Stimulated activated CD4-positive, alpha-beta T cell treated with anti-CD3 and anti-CD28 coated beads, TNF-alpha, amount 100 ng/mL, for 48 hours (primary cell): Measurements from ENCODE around the gene ZNF385A.

ENCODE experiments used
- DNase-seq, 3 donors: peaks; one replicate each; pipeline ENCODE4 v3.0.0-alpha.2; 2020; ENCODE audit warnings: low read depth in 3 of 3

ZNF385A gene

DNA sequence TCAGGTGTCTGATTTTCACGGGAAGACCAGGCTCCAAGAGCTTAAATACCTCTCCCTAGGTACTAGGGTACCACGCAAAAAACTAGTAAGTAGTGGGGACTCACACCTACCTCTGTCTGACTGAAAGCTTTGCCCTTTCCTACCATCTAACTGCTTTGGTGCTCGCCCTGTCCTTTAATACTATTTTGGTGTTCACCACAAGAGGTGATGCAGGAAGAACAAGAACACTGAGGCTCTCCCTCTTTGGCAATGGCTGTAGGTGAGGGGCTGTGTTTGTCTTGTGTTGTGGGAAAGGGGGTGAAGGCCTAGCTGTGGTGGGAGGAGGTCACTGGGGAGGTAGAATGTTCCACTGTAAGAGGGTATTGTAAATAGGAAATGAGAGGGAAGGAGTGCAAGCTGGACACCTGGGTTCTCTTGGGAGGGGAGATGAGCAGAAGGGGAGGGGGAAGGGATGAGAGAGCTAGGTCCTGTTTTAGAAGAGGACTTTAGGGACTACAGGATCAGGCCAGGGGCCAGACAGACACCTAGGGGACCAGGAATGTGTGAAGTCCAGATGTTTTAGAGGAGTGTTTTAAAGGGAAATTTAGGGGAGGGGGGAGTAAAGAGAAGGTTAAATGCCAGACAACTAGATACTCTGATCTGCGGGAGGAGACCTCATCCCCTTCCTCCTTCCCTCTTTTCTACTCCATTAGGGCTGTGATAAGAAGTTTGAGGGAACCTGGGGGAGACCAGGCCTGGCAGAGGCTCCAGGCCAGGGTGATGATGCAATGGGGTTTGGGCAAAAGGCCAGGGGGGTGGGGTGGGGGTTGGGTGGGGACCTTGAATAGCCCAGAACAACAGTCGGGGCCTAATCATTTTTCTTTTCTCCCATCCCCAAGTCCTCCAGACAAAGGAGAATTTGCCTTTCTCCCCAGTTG, 32.4 kb upstream of the ZNF385A start:
- no peak for DNase-seq

GRCh38 chr12:54415221-54415929, 30.8 kb upstream of the ZNF385A start:
- no peak for DNase-seq

DNA sequence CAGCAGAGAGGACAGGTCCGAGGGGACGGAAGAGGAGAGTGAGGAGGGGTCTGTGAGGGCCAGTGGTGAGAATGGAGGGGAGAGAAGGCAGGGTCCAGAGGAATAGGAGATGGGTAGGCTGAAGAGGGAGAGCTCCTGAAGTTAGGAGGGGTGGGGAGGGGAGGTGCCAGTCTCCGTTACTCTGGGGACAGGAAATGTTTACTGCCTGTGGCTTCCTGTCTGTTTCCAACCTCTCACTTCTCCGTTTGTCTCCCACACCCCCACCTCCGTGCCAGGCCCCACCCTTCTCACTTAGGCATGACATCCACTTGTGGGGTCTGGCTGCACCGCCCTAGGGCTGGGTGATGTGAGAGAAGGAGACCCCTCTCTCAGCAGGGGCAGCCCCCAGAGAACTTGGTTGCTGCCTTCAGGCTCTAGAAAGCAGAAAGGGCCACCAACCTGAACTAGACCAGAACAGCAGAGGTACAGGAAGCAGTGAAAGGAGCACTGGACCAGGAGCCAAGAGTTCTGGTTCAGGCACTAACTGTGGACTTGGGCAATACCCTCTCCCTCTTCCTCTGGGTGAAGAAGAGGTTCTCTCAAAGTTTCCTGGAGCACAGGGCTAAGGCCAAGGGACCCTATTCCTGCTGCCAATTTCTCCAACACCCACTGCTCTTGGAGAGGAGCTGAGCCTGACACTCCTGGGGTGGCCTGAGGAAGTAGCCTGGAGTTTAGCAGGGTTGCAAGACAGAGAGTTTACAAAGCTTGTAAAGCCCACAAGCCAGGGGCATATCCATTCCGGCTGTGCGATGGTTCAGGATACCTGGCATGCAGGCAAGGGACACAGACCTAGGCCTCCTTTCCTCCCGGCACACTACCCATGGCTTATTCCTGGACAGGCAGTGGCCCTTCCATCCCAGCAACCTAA, 29.0 kb upstream of the ZNF385A start:
- DNase-seq = peak in 2 of 3 donors; percentile 23 to 48

- no peak for DNase-seq
Observed at GRCh38 chr12:54412786-54413185, 28.3 kb upstream of the ZNF385A start.

DNA sequence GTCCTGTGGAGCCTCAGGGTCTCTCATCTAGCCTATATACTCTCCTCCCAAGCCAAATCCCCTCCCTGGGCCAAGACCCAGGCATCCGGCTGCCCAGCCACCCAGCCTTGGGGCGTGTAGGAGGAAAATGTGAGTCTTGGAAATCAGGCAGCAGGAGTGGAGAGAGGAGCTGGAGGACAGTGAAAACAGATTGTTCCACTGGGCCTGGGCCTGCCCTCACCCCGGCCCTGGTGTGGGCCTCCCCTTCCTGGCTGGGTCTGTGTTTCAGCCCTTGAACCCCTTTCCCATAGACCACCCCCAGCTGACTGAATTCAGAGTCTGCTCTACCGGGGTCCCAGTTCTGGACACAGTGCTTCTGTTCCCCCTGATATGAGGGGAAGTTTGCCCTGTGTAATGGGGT, 27.8 kb upstream of the ZNF385A start:
- no peak for DNase-seq

- peak; percentile 37 to 66 (median 46) for DNase-seq
Observed at GRCh38 chr12:54411391-54412241, 27.1 kb upstream of the ZNF385A start.

GRCh38 chr12:54409267-54409666, 24.7 kb upstream of the ZNF385A start:
- no peak for DNase-seq

DNA sequence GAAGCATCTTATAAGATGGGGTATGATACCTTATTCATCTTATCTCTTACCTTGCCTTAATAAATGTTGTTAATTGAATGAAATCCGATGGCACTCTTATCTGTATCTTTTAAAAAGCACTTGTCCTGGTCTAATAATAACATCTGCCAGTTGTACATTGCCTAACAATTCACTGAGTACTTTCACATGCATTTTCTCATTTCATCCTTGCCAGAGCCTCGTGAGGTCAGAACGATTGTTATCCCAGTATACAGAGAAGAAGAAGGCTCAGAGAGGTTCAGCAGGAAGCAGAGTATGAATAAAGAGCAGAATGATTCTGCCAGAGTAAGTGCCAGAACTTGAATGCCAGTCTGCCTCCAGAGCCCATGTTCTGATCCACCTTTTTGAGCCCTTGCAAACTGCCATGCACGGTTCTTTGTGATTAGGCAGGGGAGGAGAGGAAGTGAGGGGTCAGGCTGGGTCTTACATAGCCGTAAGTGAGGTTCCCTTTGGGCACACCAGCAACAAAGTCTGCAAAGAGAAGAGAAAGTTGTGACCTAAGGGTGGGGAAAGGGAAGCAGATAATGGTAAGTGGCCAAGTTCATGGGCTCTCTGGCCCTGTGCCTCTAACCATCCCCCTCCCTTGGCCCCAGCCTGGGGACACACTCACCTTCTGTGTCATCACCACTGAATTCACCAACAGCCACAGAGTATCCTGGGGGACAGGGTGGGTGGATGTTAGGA, 22.8 kb upstream of the ZNF385A start:
- DNase-seq = no peak

- DNase-seq = no peak
Observed at GRCh38 chr12:54405573-54405972, 21.0 kb upstream of the ZNF385A start.

- no peak for DNase-seq
Observed at GRCh38 chr12:54405106-54405505, 20.6 kb upstream of the ZNF385A start.

DNA sequence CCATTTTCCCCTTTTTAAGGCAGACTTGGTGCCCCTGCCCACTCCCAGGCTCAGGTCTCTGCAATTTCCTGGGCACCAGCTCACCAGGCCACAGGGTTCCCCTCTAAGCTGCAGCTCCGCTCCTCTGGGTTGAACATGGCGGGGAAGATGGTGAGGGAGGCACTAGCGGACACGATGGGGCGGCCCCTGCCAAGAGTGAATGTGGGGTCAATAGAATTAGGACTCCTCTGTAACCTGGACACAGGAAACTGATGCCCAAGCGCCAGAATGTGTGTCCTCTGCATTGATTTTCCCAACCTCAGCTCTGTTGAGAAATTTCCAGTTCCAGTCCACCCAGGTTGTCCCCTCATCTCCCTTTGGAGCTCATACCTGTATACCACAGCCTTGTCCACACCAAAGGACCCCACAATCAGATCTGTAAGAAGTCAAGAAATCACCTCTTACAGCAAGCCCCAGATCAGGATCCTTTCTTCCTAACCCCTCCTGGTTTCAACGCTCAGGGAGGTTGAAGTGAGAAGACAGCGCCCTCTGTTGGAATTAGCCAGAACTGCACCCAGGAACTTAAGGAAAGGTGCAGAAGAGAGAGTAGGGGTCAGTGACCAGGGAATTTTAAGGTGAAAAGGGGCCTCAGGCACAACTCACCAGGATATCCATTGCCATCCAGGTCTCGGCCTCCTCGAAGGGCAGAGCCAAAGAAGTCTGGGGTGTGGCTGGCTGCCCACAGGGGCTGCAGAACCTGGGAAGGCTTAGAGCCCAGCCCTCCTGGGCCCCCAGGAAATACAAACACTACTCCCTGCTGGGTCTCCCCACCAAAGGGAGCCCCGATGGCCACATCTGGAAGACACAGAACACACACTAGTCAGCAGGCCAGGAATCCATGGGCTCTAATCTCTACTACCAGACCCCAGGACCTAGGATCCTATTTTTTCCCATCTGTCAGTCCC, 19.8 kb upstream of the ZNF385A start:
- peak; percentile 35 to 55 (median 48) for DNase-seq

- DNase-seq = no peak
Observed at GRCh38 chr12:54401119-54401518, 16.6 kb upstream of the ZNF385A start.

DNA sequence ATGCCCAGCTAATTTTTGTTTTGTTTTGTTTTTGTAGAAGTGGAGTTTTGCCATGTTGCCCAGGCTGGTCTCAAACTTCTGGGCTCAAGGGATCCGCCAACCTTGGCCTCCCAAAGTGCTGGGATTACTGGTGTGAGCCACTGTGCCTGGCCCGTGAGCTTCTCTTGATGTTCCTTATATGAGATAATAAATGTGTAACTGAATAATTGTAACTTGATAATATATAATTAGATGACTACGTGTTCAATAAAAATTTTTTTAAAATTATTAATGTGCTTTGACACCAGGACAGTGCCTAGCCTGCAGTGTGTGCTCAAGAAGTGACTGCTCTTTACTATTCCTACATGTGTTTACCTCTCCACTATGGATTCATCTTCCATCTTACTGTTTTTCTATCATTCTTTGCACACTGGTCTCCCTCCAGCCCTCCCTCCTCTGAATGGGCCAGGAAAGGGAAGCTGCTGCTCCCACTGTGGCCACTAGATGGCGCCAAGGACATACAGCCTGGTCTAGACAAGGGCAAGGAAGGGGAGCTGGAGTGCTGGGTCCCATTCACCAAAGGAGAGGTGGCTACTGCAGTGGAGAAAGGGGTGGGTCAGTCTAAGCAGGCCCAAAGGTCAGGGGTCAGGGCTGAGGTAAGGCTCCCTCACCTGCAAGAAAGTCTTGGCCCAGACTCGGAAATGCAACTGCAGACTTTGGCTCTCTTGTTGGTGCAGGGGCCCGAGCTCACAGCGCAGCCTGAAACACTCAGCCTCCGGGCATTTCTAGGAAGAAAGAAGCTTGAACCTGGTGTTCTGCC, 14.7 kb upstream of the ZNF385A start:
- peak; percentile 73 to 78 (median 78) for DNase-seq

GRCh38 chr12:54398218-54398617, 13.7 kb upstream of the ZNF385A start:
- no peak for DNase-seq

DNA sequence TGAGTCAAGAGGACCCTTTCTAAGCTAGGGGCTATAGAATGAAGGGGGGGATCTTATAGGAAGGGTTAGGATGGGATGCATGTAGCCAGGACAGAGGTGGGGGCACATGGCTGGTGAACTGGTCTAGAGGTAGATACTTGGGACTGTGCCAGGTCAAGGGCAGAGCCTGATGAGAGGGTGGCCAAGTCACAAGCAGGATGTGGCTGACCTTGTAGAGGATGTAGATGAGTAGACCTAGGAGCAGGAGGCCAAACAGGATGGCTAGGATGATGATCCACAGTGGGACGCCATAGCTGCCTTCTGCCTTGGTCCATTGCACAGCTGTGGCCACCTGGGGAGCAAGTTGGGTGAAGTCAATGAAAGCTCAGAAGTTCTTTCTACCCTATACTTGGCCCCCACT, 12.6 kb upstream of the ZNF385A start:
- DNase-seq = no peak

GRCh38 chr12:54395545-54395944, 11.0 kb upstream of the ZNF385A start:
- DNase-seq = no peak

- no peak for DNase-seq
Observed at GRCh38 chr12:54394986-54395385, 10.5 kb upstream of the ZNF385A start.

DNA sequence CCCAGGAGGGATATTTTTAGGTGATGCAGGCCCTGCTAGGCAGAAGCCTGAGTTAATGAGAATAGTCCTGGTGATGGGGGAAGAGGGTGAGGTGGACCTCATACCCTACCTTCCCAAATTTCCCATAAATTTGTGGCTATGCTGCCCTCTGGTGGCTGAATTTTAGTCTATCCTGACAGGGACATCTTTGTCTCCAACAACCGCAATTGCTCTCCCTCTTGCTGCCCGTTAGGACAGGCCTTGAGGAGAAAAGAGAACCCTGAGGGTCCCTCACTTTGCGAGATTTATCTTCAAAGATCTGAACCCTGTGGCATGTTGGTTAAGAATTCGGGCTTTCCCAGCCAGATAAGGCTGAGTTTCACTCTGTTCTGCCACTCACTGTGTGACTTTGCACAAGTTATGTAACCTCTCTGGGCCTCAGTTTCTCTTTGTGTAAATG, 9.8 kb upstream of the ZNF385A start:
- no peak for DNase-seq
